Inferior parietal cortex (tissue), 1 donor: Measurements from ENCODE around the gene ADA.
"Not testable (repeated sequence)": the region's sequence is repeated elsewhere in the genome, so short reads cannot be mapped to it uniquely, and the experiment has no call there.

Experiments used
- DNase-seq: peaks from one replicate; pipeline ENCODE4 v3.0.0-alpha.2; 2016; ENCODE audit errors: extremely low spot score

Gene ADA

DNA sequence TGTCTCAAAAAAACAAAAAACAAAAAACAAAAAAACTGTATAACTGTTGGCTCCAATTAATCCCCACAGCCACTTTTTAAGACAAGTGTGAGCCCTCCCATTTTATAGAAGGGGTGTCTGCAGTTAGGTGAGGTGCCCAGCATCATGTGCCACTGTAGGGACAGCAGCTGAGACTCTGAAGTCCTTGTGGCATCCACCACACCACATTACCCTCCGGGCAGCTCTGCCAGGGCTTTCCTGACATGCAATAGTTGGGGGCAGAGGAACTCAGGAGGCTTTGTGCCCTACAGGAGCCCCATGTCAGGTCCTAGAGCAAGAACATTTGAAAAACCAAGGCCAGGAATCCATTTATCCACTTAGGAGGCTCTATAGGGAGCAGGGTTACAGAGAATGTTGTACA, 51.8 kb downstream of the ADA start:
- DNase-seq = no peak

DNA sequence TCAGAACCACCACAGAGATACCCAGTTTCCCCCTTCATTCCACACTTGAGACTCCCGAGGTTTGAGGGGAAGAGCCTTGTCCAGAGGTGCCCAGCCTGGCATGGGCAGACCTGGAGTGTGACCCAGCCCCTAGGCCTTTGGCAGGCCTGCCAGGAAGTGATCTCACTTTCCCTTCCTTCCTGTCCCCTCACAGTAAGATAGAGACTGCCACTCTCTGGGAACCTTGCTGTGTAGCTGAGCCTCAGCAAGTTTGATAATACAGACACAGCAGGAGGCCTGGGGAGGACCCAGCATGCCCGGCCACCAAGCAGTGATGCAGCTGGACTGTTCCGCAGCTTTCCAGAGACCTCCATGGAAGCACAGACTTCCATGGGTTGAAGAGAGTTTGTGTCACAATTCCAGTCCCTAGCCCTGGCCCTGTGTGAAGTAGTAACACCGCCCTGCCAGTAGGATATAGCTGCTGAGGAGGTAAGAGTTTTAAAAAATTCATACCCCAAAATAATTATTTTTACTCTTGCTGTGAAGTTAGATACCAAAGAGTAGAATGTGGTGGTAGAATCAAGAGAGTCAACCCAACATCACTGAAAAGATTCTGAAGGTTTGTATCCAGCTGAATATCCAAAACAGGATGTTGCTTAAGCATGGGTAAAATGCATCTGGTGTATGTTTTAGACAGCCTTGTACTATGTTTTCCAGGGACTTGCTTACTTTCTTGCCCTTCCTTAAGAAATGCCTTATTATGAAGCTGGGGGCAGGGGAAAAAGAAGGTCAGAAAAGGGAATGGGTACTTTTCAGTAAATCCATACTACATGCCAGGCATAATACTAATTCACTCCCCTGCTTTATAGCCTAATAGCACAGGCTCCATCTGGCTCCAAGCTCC, 52.8 kb downstream of the ADA start:
- no peak for DNase-seq

DNA sequence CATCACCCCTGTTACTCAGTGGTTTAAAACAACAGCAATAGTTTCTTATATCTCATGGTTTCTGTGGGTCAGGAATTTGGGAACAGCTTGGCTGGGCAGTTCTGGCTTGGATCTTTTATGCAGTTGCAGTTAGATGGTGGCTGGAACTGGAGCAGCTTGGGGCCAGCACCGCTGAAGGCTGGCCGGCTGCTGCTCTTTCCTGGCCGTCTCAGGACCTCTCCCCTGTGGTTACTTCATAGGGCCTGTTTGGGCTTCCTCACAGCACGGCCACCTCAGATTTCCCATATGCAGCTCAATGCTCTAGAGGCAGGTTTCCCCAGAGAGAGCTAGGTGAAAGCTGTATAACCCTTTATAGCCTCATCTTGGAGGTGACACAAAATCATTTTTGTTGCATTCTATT, 53.6 kb downstream of the ADA start:
- no peak for DNase-seq

DNA sequence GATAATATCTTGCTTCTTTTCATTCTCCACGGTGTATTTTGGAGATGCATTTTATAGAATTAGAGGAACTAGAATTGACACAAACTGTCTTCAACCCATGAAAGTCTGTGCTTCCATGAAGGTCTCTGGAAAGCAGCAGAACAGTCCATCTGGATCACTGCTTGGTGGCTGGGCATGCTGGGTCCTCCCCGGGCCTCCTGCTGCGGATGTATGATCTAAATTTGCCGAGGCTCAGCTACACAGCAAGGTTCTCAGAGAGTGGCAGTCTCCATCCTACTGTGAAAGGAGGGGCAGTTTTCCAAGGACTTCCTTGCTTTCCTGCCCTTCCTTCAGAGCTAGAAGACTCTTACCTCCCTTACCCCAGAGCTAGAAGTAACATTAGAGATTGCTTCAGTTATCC, 54.0 kb downstream of the ADA start:
- no peak for DNase-seq

DNA sequence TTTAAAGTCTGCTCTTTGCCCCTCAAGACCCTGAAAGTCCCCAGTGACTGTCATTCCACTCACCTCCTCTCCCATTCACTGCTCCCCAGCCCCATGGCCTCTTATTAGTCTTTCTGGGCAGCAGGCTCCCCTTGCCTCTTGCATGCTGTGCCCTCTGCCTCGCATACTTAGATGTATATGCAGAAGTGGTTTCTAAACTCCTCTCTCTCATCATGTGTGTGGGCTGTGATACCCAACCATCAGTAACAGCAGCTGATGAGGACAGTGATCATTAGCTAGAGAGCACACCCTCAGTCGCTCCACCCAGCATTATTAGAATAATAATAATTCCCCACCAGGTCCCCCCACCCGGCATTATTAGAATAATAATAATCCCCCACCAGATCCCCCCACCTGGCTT, 54.6 kb downstream of the ADA start:
- DNase-seq = no peak

DNA sequence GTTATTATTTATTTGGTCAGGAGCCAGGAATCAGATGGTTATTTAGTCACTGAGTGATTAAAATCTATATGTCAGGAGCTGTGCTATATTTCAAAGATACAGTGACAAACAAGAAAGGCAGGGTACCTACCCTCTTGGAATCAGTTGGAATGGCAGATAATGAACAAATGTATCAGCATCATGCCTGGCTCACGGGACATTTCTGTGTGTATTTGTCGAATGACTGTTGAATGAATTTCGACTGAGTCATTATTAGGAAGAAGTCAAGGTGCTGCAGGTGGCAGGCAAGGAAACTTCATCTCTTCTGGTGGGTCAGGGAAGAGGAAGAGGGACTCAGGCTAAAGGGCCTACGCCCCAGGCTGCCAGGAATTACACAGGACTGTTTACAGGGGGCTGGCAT, 55.5 kb downstream of the ADA start:
- DNase-seq = no peak

DNA sequence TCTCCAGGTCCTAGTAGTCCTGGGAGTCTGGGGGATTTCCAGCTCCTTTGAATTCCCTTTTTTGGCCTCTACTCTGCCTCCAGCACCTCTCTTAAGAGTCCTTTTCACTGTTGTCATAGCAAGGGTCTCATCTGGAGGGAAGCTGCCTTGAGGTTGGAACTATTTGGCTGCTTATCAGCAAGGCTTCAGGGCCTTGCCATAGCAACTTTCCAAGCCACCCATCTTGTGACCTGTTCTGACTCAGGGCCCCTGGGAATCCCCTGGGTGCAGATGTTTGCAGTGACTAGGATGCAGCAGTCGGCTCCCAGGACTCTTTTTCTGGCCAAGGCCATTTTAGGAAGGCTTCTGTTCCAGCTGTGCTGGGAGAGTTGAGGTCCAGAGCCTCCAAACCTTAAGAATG, 56.8 kb downstream of the ADA start:
- no peak for DNase-seq

DNA sequence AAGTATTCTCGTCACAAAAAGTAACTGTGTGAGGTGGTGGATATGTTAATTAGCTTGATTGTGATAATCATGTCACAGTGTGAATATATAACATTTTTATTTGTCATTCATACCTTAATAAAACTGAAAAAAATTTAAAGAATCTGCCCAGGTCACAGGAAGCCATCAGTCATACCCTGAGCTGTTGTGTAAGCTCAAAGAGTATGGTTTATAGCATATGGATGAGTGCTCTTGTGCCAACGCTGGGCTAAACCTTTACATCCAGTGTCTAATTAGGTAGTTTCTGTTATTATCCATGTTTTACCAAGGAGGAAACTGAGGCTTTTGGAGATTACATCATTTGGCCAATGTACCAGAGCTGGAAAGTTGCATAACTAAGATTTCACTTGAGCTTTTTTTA, 57.7 kb downstream of the ADA start:
- DNase-seq = no peak

DNA sequence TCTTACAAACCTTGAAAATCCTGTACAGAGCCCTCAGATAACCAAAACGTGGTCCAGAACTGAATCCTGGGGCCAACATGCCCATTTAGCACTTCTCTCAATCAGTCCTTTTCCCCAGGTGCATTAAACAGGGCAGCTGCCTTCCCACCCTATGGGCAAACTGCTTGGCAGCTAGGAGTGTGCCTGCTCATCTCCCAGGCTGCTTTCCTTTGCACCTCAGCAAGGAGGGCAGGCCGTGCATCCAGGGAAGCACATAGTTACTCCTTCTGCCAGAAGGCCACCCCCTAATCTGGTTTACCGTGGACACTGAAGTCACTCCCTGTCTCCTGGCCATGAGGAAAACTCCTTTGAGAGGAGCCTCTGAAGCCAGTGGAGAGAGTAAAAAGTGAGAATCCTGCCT, 59.1 kb downstream of the ADA start:
- no peak for DNase-seq

DNA sequence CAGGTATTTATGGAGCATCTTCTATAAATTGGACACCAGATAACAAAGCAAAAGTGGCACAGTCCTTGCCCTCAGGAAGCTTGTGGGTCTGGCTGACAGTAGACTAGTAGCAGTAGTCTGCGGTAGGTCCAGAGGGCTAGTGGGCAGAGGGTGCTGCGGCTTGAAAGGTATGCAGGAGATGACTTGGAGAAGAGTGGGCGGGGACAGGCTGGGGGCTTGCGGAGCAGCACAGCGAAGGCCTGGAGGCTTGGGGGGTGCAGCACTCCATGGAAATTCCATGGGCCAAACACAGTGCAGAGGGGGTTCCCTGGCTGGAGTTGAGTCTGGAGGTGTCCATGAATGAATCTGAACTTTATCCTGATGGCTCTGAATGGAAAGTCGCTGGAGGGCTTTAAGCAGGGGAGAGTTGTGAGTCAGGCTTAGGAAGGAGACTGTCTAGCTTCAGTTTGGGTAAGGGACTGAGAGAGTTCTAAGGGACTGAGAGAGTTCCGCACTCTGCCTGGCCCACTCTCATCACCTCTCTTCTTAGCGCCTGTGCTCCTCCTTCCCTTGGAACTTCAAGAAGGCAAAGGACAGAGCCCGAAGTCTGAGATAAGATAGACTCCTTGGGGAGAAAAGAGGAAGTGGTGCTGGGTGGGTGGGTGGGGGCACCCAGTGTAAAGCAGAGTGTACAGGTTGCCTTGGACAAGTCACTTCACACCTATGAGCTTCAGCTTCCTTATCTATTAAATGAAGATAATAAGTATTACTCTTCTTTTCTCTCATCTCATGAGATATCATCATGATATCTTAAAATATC, 60.3 kb downstream of the ADA start:
- DNase-seq = no peak

DNA sequence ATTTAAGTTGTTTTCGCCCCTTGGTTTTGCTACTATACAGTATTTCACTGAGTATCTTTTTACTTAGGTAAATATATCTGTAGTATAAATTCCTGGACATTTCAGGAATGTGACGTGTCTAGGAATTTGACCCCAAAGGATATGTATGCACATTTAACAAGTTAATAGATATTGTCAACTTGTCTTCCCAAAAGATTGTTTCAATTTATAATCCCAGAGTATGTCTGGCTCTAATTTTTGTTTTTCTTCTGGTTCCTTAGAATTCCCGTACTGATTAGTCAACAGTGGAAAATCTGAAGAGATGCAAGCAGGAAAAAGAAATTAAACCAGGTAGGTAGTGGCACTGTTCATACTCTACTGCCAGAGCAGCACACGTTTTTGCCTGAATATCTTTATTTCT, 62.0 kb downstream of the ADA start:
- DNase-seq = no peak

DNA sequence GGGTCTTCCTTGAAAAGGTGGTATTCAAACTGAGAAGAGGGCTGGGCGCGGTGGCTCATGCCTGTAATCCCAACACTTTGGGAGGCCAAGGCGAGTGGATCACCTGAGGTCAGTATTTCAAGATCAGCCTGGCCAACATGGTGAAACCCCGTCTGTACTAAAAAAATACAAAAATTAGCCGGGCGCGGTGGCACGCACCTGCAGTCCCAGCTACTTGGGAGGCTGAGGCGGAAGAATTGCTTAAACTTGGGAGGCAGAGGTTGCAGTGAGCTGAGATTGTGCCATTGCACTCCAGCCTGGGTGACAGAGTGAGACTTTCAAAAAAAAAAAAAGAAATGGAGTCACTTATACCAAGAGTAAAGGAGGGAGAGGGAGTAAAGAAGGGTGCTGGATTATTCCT, 63.2 kb downstream of the ADA start:
- not testable (repeated sequence) for DNase-seq

DNA sequence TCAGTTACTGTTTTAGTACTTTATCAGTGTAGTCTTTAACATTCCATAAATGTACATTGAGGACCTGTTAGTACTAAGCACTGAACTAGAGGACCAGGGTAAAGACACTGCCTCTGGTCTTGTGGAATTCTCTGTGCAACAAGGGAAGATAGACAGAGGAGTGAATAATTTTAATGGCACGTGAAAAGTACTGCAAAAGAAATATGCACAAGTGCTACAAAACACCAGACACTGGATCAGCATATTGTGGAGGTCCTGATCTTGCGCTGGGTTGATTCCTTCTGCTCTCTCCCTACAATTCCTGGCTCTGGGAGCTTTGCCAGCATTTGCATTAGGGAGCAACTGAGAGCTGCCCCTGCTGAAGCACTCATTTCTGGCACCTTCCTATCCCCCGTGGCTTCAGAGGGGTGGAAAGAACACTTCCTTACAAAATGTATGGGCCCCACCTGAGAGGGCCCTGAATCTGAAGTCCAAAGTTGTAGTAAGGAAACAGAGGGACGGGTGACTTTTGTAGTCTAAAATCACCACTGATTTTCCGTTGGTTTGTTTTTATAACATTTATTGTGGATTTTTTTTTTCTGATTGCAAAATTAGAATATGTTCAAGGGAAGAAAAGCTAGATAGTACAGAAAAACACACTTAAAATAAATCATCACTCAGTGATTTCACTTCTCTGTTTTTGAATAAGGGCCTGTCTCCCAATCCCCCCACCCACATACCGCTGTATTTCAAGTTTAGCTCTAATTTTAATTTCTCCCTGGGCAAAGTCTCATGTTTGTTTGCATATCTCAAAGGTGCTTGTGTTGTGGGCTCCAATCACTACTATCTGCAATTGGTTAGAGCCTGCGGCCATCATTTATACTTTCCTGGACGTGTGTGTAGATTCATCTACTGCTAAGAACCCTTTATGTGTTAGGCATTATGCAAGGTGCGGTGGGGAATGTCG, 64.2 kb downstream of the ADA start:
- DNase-seq = no peak

DNA sequence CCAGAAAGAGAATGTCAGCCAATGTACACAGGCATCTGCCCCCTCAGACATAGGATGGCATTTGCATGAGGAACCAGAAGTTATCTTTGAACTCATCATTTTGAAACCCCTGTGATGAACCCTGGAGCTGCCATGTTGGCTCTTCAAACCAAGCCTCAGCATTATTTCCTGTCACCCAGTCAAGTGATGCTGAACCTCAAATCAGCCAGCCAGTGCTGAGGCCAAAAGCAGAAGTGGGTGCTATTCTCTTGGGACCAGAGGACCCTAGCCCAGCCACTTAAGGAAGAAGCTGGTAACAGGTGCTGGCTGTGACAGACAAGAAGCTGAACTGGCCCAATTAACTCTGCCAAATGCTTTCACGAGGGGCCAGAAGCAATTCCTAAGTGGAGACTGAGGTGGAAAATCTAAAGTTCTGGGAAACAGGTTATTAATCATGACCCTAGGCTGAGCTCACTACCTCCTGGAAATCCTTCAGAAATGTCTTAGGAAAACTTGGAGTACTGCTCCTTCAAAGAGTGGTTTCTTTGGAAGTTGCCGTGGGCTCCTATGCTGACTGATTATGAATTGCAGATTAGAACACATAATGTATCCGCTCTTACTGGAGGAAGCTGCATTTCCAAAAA, 65.1 kb downstream of the ADA start:
- no peak for DNase-seq

DNA sequence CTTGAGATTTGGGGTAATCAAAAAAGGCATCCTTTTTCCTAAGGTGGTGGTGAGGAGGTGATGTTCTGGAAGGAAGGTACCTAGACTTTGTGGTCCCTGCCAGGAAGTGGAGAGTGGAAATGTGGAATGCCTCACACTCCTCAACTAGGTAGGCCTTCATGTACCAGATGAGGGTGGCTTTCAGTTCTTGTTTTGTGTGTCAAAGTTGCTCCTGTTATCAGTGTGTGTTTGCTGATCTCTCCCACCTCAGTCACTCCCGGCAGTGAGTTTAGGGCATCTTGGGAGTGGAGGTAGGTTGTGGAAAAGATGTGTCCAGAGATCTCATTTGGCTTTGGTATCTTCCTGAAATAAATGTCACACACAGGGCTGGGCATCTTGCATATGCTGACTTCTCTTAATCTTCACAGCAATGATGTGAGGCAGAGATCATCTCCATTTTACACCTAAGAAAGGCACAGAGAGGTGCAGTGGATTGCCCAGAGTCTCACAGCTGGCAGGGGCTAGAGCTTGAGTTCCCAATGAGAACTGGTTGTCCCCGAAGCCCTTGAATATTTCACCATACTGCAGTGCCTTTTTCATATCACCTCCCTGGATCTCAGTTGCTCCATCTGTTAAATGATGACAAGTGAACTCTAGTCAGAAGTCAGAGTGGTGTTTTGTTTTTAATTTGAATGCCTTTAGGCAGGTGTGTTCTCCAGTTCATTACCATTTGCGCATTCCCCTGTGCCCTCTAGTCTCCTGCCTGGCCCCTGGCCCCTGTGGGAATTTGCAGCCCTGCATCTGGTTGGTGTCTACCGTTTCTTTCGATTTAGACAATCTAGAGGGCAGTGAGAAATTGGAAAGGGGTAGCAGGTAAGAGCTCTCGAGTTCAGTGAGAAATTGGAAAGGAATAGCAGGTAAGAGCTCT, 66.2 kb downstream of the ADA start:
- DNase-seq = no peak

DNA sequence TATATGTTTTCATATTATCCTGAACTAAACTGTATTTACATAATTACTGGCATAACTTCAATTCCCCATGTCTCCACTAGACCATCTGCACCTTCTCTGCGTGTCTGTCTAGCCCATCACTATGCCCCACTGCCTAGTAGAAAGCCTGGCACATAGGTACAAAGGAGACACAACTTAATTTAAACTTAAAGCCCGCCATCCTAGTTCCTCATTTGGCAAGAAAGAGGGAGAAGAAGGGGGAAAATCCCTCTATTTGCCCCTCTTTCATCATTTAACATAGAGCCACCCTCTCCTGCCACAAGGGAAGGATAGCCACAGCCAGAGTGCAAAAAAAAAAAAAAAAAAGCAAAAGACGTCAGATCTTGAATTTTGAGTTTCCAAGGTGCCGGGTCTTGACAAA, 67.3 kb downstream of the ADA start:
- no peak for DNase-seq

DNA sequence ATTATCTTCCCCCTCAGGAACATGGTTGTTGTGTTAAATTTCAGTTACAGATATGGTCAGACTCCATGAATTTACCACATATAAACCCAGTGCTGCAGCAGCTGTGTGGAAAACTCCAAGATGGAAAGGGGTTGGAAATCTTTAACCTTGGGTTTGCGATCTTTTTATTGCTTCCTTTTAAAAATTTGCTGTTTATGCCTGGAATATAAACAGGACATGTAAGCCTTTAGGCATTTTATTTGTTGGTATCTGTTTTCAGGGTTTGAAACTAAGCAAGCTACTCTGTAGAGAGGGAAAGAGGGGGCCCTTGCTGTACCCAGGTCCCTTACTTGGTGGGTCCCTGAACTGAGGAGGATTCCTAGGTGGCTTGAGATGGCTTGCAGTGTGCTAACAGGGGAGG, 68.3 kb downstream of the ADA start:
- no peak for DNase-seq

DNA sequence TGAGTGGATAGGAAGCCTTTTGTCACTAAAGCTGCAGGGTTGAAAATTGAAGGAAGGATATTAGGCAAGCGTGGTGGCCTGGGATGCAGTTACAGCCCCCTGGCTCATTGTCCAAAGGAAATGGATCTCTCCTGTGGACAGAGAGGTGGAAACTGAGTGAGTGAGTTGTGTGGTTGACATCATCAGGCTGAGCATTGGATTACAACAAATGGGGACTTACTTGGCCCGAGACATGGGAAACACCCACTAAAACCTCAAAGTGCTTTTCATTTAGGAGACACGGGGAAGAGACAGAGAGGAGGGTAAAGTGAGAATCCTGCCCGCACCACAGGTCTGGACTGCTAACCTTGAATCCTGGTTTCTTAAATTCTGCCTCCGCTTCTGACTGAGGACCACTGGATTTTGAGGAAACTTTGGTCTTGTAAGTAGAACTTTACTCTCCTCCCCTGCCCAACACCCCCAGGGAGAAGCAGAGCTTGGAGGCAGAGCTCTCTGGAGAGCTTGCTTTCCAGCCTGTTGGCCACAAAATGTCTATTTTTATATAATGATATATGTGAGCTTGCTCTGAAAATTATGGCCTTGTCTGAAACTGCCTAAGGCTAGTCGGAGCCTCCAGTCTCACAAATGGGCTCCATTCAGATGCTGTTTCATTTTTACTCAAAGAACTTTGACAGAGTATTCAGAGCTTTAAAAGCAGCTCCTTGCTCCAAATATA, 69.0 kb downstream of the ADA start, which contains the start of gene PKIG:
PKIG (plus strand) TSS at position 269 of the 715 bp plus-strand sequence. CDS start 31,978 bp downstream, outside the sequence.
- no peak for DNase-seq

DNA sequence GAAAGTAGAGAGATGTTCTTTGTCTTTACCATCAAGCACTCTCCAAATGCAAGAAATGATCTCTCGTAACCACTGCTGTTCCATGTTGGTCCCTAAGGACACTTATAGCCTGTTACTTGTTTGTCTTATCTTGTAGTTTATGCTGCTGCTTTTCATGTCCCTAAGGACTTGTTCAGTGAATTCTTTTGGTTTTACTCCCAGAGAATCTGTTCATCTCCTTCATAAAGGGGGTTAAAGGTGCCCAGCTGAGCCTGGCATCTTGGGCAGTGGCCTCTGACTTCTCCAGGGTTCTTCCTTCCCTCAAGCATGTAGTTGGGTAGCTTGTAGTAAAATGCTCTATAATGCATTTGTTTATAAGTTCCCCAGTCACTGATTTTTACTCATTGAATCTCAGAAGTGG, 70.0 kb downstream of the ADA start:
- DNase-seq = no peak
